ENCODE results near the gene PTPRD. TPM values are rescaled to one million over a fixed set of nuclear protein-coding genes. Genes with fewer than 3 reads are reported as not detected.
A peak's percentile ranks its signal among the peaks of the same experiment; 100 is the strongest.

PTPRD gene
- polyA plus RNA-seq, 1 experiment: 0.39 TPM

- Histone ChIP-seq H3K36me3 (ENCODE audit: control insufficient read depth, insufficient read depth, low read length) (no peaks in the 10 kb centered on the region), H3K27me3 (ENCODE audit: control insufficient read depth, insufficient read depth, low read length) (no peaks in the 10 kb centered on the region), H3K4me3 (ENCODE audit: low read depth, low read length) (no peak overlapping the region)
- ChIA-PET CTCF (no interaction called here), POLR2A (no interaction called here)
- no peak for TF ChIP-seq CTCF (IDR thresholded peaks at IDR 0.05; ENCODE audit: insufficient read depth, low read depth, low read length)
- DNase-seq (ENCODE audit: low read depth): no peak
These were observed 1767.4 kb downstream of the PTPRD start for GRCh38 chr9:8845376-8845775.

DNA sequence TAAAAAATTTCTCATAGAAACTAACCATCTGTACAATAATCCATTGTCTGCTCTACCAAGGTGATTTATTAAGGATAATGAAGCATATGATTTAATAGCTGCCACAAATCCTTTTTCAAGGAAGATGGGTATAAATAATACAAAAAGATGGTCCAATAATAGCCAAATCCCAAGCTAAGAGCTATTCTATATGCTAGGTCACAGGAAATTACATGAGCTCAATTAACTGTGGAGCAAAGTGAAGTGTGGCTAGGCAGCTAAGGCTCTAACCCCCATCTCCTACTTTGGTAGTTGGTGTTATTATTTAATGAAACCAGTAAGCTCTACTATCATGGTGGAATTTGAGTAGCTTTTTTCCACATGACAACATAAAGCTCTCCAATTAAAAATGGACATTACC is 1768.3 kb downstream of the PTPRD start:
- H3K27me3 ChIP-seq (ENCODE audit: control insufficient read depth, insufficient read depth, low read length): no peaks in the 10 kb centered on the region
- POLR2A ChIA-PET: no interaction called here
- no peak for TF ChIP-seq CTCF (IDR thresholded peaks at IDR 0.05; ENCODE audit: insufficient read depth, low read depth, low read length)
- H3K4me3 ChIP-seq (ENCODE audit: low read depth, low read length): no peak overlapping the region
- DNase-seq (ENCODE audit: low read depth): no peak
- no peaks in the 10 kb centered on the region for H3K36me3 ChIP-seq (ENCODE audit: control insufficient read depth, insufficient read depth, low read length)
- CTCF ChIA-PET: no interaction called here

GRCh38 chr9:8842402-8843193 is 1770.2 kb downstream of the PTPRD start:
- CTCF ChIA-PET: no interaction called here
- H3K4me3 ChIP-seq (ENCODE audit: low read depth, low read length): no peak overlapping the region
- no peak for TF ChIP-seq CTCF (IDR thresholded peaks at IDR 0.05; ENCODE audit: insufficient read depth, low read depth, low read length)
- no peaks in the 10 kb centered on the region for H3K27me3 ChIP-seq (ENCODE audit: control insufficient read depth, insufficient read depth, low read length)
- DNase-seq (ENCODE audit: low read depth): no peak
- H3K36me3 ChIP-seq (ENCODE audit: control insufficient read depth, insufficient read depth, low read length): no peaks in the 10 kb centered on the region
- POLR2A ChIA-PET: no interaction called here

DNA sequence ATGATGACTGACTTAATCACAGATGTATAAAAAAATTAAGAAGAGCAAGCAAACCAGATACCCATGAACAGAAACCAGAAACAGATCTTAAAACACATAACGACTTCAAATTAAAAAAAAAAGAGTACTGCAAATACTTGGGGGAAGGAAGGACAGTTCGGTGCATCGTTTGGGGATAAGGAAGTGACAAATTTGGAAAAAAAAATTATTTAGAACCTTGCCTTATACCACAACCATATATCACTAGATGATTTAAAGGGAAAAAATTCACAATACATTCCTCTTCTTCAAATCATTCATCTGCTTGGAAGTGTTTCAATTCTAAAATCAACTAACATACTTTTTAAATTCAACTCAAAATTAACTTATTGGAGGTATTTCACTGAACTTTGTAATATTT is 1774.7 kb downstream of the PTPRD start:
- CTCF ChIA-PET: no interaction called here

DNA sequence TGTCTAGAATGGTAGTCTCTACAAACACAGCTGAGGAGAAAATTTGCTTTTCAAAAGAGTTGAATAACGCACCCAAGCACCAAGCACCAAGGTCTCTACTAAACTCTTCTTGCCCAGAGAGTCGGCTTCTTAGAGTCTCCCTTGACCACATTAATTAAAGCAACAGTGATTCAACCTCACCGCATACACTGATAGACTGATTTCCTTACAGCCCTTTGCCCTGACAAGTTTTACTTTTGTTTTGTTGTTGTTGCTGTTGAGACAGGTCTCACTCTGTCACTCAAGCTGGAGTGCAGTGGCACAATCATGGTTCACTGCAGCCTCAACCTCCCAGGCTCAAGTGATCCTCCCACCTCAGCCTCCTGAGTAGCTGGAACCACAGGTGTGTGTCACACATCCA is 1777.5 kb downstream of the PTPRD start:
- DNase-seq (ENCODE audit: low read depth): no peak
- Histone ChIP-seq H3K27me3 (ENCODE audit: control insufficient read depth, insufficient read depth, low read length) (no peaks in the 10 kb centered on the region), H3K4me3 (ENCODE audit: low read depth, low read length) (no peak overlapping the region), H3K36me3 (ENCODE audit: control insufficient read depth, insufficient read depth, low read length) (no peaks in the 10 kb centered on the region)
- no peak for TF ChIP-seq CTCF (IDR thresholded peaks at IDR 0.05; ENCODE audit: insufficient read depth, low read depth, low read length)
- CTCF ChIA-PET: no interaction called here
- POLR2A ChIA-PET: no interaction called here

More for the DNA sequence above, 1774.7 kb downstream of the PTPRD start:
- no peaks in the 10 kb centered on the region for H3K36me3 ChIP-seq (ENCODE audit: control insufficient read depth, insufficient read depth, low read length)
- no peak for TF ChIP-seq CTCF (IDR thresholded peaks at IDR 0.05; ENCODE audit: insufficient read depth, low read depth, low read length)
- H3K4me3 ChIP-seq (ENCODE audit: low read depth, low read length): no peak overlapping the region
- no peaks in the 10 kb centered on the region for H3K27me3 ChIP-seq (ENCODE audit: control insufficient read depth, insufficient read depth, low read length)
- POLR2A ChIA-PET: no interaction called here
- peak; percentile 1 for DNase-seq (ENCODE audit: low read depth)
